ENCODE measurements around the gene MYH8. TPM values are rescaled to one million over a fixed set of nuclear protein-coding genes. Genes with fewer than 3 reads are reported as not detected.

The MYH8 gene
- total and polyA plus RNA-seq, 2 of the 13 experiments (the other 11 are each of a cell fraction or from before 2014, with no cell fraction given), result not detected

- no peak overlapping the region for H3K4me2 ChIP-seq (ENCODE audit: low read depth, low read length)
- 0 out of 5 replicates have a peak, but pooled peaks cover 0 to 3% of the 10 kb centered on the region in 2 experiments for H3K27me3 ChIP-seq (ENCODE audit: control insufficient read depth in 1 of 2, insufficient read depth in 2 of 2, low read length in 2 of 2)
- H3K27ac ChIP-seq (ENCODE audit: extremely low read length, insufficient read depth, low read length), result no peak overlapping the region
- FAIRE-seq (no peak), DNase-seq (ENCODE audit: low spot score) (no peak), ATAC-seq (no peak)
- H3K36me3 ChIP-seq (replicated peaks in 1 of 2; ENCODE audit: control insufficient read depth in 1 of 2, insufficient read depth in 2 of 2, low read length in 2 of 2), result no peaks in the 10 kb centered on the region
- no peak overlapping the region for H3K9ac ChIP-seq (ENCODE audit: insufficient read depth, low read depth, low read length)
- in situ Hi-C loops (cut with HindIII; ENCODE audit: extremely low pct_ligation_motif_present, low pct_unique_long_range_greater_than_20kb), result no loop called here
- H3K4me3 ChIP-seq (replicated peaks in 1 of 3; ENCODE audit: insufficient read depth in 1 of 3, low read depth in 2 of 3, low read length in 3 of 3), result no peak overlapping the region
- no peaks in the 10 kb centered on the region for H3K9me3 ChIP-seq (ENCODE audit: low read length)
- no peak overlapping the region for H2AFZ ChIP-seq (ENCODE audit: low read length)
- H3K4me1 ChIP-seq (ENCODE audit: insufficient read depth, low read length), result no peaks in the 10 kb centered on the region
- 0% methylated on average over 1 of the region's 1 CpG for WGBS (ENCODE audit: low lambda C conversion rate)
- intact Hi-C loops (cut with micrococcal nuclease; ENCODE audit: unreplicated experiment), result no loop called here
- TF ChIP-seq ZNF549 (CRISPR knock-in tag; IDR thresholded peaks at IDR 0.05), result no peak
- no peak for TF ChIP-seq ZNF839 (CRISPR knock-in tag; IDR thresholded peaks at IDR 0.05; ENCODE audit: borderline replicate concordance)
- TF ChIP-seq, protein P1, sequence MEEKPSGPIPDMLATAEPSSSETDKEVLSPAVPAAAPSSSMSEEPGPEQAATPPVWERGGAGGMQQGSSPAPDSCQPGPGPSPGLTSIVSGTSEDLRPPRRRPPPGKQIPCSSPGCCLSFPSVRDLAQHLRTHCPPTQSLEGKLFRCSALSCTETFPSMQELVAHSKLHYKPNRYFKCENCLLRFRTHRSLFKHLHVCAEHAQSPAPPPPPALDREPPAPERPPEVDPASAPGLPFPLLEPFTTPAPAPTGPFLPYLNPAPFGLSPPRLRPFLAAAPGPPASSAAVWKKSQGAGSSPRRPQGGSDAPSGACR (CRISPR knock-in tag; IDR thresholded peaks at IDR 0.05), result no peak
- no peak for TF ChIP-seq ZNF343 (CRISPR knock-in tag; IDR thresholded peaks at IDR 0.05)
- no peak for TF ChIP-seq NFRKB (IDR thresholded peaks at IDR 0.05)
- no peak for TF ChIP-seq ETV5 (CRISPR knock-in tag; IDR thresholded peaks at IDR 0.05; ENCODE audit: borderline replicate concordance)
- no peak for TF ChIP-seq MYPOP (CRISPR knock-in tag; IDR thresholded peaks at IDR 0.05)
- no peak for TF ChIP-seq TERF1 (CRISPR knock-in tag; IDR thresholded peaks at IDR 0.05)
- TF ChIP-seq, protein P2, sequence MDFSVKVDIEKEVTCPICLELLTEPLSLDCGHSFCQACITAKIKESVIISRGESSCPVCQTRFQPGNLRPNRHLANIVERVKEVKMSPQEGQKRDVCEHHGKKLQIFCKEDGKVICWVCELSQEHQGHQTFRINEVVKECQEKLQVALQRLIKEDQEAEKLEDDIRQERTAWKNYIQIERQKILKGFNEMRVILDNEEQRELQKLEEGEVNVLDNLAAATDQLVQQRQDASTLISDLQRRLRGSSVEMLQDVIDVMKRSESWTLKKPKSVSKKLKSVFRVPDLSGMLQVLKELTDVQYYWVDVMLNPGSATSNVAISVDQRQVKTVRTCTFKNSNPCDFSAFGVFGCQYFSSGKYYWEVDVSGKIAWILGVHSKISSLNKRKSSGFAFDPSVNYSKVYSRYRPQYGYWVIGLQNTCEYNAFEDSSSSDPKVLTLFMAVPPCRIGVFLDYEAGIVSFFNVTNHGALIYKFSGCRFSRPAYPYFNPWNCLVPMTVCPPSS (IDR thresholded peaks at IDR 0.05), result no peak
- no peak for TF ChIP-seq NR2C2 (CRISPR knock-in tag; IDR thresholded peaks at IDR 0.05; ENCODE audit: borderline replicate concordance)
- no peak for TF ChIP-seq KMT2A (CRISPR knock-in tag; IDR thresholded peaks at IDR 0.05)
- no peak for TF ChIP-seq ZNF816 (CRISPR knock-in tag; IDR thresholded peaks at IDR 0.05; ENCODE audit: borderline replicate concordance)
- TF ChIP-seq TFAP4 (IDR thresholded peaks at IDR 0.05; ENCODE audit: borderline replicate concordance, low read depth), result no peak
- no TSS peak for BruUV-seq (replicated peaks)
- no peaks in the 10 kb centered on the region for H3K79me2 ChIP-seq (ENCODE audit: insufficient read depth, low read length)
- ChIA-PET POLR2A (no interaction called here), CTCF (ENCODE audit: low intra/inter-chr PET ratio, low total read pairs) (no interaction called here)
- H4K20me1 ChIP-seq (ENCODE audit: insufficient read depth, low read length), result no peaks in the 10 kb centered on the region
These were observed 18.1 kb upstream of the MYH8 start for GRCh38 chr17:10439816-10440215.

All from HepG2 (cell line).